ENCODE measurements around the gene S100A8.

S100A8 gene

GRCh38 chr1:153390938-153391710 lies at the start of gene S100A8:
Gene S100A8, minus strand, starts transcription at chr1:153391073. Its CDS starts 538 bp downstream, at chr1:153390535.
- FAIRE-seq (no peak), DNase-seq (ENCODE audit: insufficient read length, low spot score) (no peak)
- no peak for TF ChIP-seq CTCF (IDR thresholded peaks at IDR 0.05; ENCODE audit: insufficient read depth, missing control alignments)

GRCh38 chr1:153439273-153439672 lies 48.4 kb upstream of the S100A8 start:
- FAIRE-seq (no peak), DNase-seq (ENCODE audit: insufficient read length, low spot score) (no peak)
- no peak for TF ChIP-seq CTCF (IDR thresholded peaks at IDR 0.05; ENCODE audit: insufficient read depth, missing control alignments)

GRCh38 chr1:153438599-153438998 lies 47.7 kb upstream of the S100A8 start:
- TF ChIP-seq CTCF (IDR thresholded peaks at IDR 0.05; ENCODE audit: insufficient read depth, missing control alignments), result no peak

DNA sequence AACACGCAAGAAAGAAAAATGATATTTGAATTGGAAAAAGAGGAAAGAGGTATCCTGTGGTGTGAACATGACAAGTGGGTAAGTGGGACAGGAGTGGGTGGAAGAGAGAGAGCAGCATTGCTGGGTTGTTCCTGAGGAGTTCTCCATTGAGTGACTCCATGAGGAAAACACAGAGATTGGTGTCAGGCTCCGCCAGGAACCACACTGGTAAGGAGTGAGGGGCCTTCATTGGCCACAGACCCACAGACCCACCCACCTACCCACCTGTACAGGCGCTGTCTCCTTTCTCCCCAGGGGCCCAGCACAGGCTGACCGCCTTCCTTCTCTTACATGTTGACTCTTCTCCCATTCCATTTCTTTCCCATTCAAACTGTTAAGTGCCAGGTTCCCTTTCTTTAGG lies 46.4 kb upstream of the S100A8 start:
- DNase-seq (ENCODE audit: insufficient read length, low spot score) (no peak), FAIRE-seq (no peak)
- no peak for TF ChIP-seq CTCF (IDR thresholded peaks at IDR 0.05; ENCODE audit: insufficient read depth, missing control alignments)

More at GRCh38 chr1:153438599-153438998, 47.7 kb upstream of the S100A8 start:
- FAIRE-seq (no peak), DNase-seq (ENCODE audit: insufficient read length, low spot score) (no peak)

GRCh38 chr1:153434746-153435455 lies 44.0 kb upstream of the S100A8 start:
- FAIRE-seq (no peak), DNase-seq (ENCODE audit: insufficient read length, low spot score) (no peak)
- TF ChIP-seq CTCF (IDR thresholded peaks at IDR 0.05; ENCODE audit: insufficient read depth, missing control alignments), result no peak

- FAIRE-seq, result no peak
- no peak for TF ChIP-seq CTCF (IDR thresholded peaks at IDR 0.05; ENCODE audit: insufficient read depth, missing control alignments)
- no peak for DNase-seq (ENCODE audit: insufficient read length, low spot score)
These were observed 42.2 kb upstream of the S100A8 start for GRCh38 chr1:153432874-153433681.

All from D721Med (cell line).